Activated CD8-positive, alpha-beta memory T cell treated with anti-CD3 and anti-CD28 coated beads for 4 hours (primary cell): ENCODE results near the gene PEX10.
"Not testable (repeated sequence)": the region's sequence is repeated elsewhere in the genome, so short reads cannot be mapped to it uniquely, and the experiment has no call there.

ENCODE experiments used
- DNase-seq, 2 donors: peaks; one replicate each; pipeline ENCODE4 v3.0.0-alpha.2; 2020; ENCODE audit warnings: low read depth in 2 of 2

The PEX10 gene

GRCh38 chr1:2412395-2412772 is at the start of gene PEX10:
Gene PEX10 (minus strand): TSS chr1:2412564. CDS start chr1:2412502, 62 bp downstream.
- peak; percentile 97 to 98 for DNase-seq

GRCh38 chr1:2460996-2461751 is 48.8 kb upstream of the PEX10 start:
- no peak for DNase-seq

- DNase-seq, result no peak
Measured at GRCh38 chr1:2460203-2460602, 47.8 kb upstream of the PEX10 start.

- no peak for DNase-seq
Measured at GRCh38 chr1:2459757-2460156, 47.4 kb upstream of the PEX10 start.

- DNase-seq, result not testable (repeated sequence)
Measured at GRCh38 chr1:2459102-2459753, 46.9 kb upstream of the PEX10 start.

GRCh38 chr1:2458687-2459086 is 46.3 kb upstream of the PEX10 start:
- DNase-seq, result no peak

- no peak for DNase-seq
Measured at GRCh38 chr1:2457444-2457843, 45.1 kb upstream of the PEX10 start.

- no peak for DNase-seq
Measured at GRCh38 chr1:2455757-2456156, 43.4 kb upstream of the PEX10 start.

GRCh38 chr1:2454227-2454626 is 41.9 kb upstream of the PEX10 start:
- no peak for DNase-seq

- no peak for DNase-seq
Measured at GRCh38 chr1:2452932-2453315, 40.6 kb upstream of the PEX10 start.

- DNase-seq, result no peak
Measured at GRCh38 chr1:2452201-2452931, 40.0 kb upstream of the PEX10 start.

GRCh38 chr1:2451741-2452140 is 39.4 kb upstream of the PEX10 start:
- DNase-seq, result no peak

- no peak for DNase-seq
Measured at GRCh38 chr1:2449636-2450454, 37.5 kb upstream of the PEX10 start.

GRCh38 chr1:2448098-2448445 is 35.7 kb upstream of the PEX10 start:
- DNase-seq, result no peak

- DNase-seq, result no peak
Measured at GRCh38 chr1:2447276-2448097, 35.1 kb upstream of the PEX10 start.

- no peak for DNase-seq
Measured at GRCh38 chr1:2446861-2447260, 34.5 kb upstream of the PEX10 start.

GRCh38 chr1:2446394-2446793 is 34.0 kb upstream of the PEX10 start:
- no peak for DNase-seq

- no peak for DNase-seq
Measured at GRCh38 chr1:2445823-2446215, 33.5 kb upstream of the PEX10 start.

- no peak for DNase-seq
Measured at GRCh38 chr1:2445162-2445822, 32.9 kb upstream of the PEX10 start.

- no peak for DNase-seq
Measured at GRCh38 chr1:2444138-2444591, 31.8 kb upstream of the PEX10 start.
